Measurements from ENCODE around the gene AK1.

Gene AK1

GRCh38 chr9:127817881-127818434 lies 59.5 kb downstream of the AK1 start:
- no peak for DNase-seq (ENCODE audit: low read depth, low spot score)

DNA sequence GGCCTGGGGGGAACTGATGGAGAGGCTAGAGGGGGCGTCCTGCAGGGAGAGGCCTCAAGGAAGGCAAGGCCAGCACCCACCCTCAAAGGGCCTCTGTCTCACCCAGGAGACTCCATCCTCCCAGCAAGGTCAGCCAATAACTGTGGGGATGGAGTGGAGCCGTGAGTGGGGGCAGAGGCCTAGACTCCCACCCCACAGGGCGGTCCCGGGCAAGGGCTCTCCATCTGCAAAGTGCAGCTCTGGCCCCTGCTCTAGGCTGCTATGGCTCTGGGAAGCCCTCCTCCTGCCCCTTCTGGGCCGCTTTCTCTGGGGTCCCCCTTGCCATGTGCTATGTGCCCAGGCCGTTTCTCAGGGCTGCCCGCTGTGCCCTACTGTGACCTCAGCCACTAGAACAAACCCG lies 60.7 kb downstream of the AK1 start:
- no peak for DNase-seq (ENCODE audit: low read depth, low spot score)

All from activated naive CD8-positive, alpha-beta T cell treated with anti-CD3 and anti-CD28 coated beads, Interleukin-2, amount 50 U/mL, for 16 hours (primary cell).